Right lobe of liver (tissue), 6 donors: ENCODE data around the gene PELI2. TPM values are rescaled to one million over a fixed set of nuclear protein-coding genes. Genes with fewer than 3 reads are reported as not detected.

Source experiments
- ATAC-seq, 4 donors: fragments of 200-7000 bp; cut with Tn5 transposase; one replicate each; pipeline ENCODE4 v1.9.1; 2020; ENCODE audit warnings: mild to moderate bottlenecking in 4 of 4, moderate library complexity in 4 of 4
- DNase-seq, 3 donors: peaks; one replicate each; pipeline ENCODE4 v3.0.0-alpha.2; 2020
- H3K27ac ChIP-seq, 3 donors: fragments of 200-600 bp; one replicate each; pipeline ENCODE4 v1.8.0; 2022
- H3K27me3 ChIP-seq, 2 donors: fragments of 200-600 bp; one replicate each; pipeline ENCODE4 v1.8.0; 2022
- H3K36me3 ChIP-seq, 4 donors: fragments of 200-600 bp; sonication (generic) in 1 of 4; one replicate each; pipeline versions ENCODE4 v1.5.1 to v1.8.0; 2017 to 2022; ENCODE audit warnings: control low read depth in 1 of 4
- H3K4me1 ChIP-seq, 4 donors: fragments of 200-600 bp; sonication (generic) in 1 of 4; one replicate each; pipeline versions ENCODE4 v1.5.1 to v1.8.0; 2017 to 2022; ENCODE audit warnings: control low read depth in 1 of 4
- H3K4me3 ChIP-seq, 3 donors: fragments of 200-600 bp; one replicate each; pipeline ENCODE4 v1.8.0; 2022
- H3K9me3 ChIP-seq, 4 donors: fragments of 200-600 bp; sonication (generic) in 1 of 4; one replicate each; pipeline versions ENCODE4 v1.5.1 to v1.8.0; 2017 to 2022; ENCODE audit warnings: control low read depth in 1 of 4
- POLR2A ChIP-seq: fragments of 450-650 bp; IDR thresholded peaks from one replicate; pipeline ENCODE4 v1.6.1; 2017; ENCODE audit warnings: antibody characterized with exemption, mild to moderate bottlenecking
- WGBS: methylation state at CpG from one replicate; pipeline ENCODE4 v1.1.6; 2018; ENCODE audit warnings: low coverage, low lambda C conversion rate; ENCODE audit not compliant: insufficient coverage; ENCODE audit errors: missing lambda C conversion rate; 5-methylcytosine and 5-hydroxymethylcytosine counted together
- intact Hi-C, 2 donors: fragments of 100-400 bp; cut with DNase I; formaldehyde crosslinking; loops; one replicate each; pipeline versions ENCODE4 v1.11.2 to v1.14.1; 2022
- total RNA-seq, 6 experiments: library from RNA; depleted of rRNA in 2 of 6; stranded (reverse); fragments of >200 nt in 2 of 6; fragmentation: NEBNext Ultra II Directional in 3 of 6; extraction: Animal tissue kit (Norgen Biotek cat#: 25700) in 3 of 6; gene quantifications; one replicate each; pipeline versions ENCODE4 v1.1.0 to v1.2.4, GENCODE V29; 2016 to 2023
- TF ChIP-seq, protein P1 (sequence below), 4 donors: fragments of 200-600 bp in 3 of 4; fragments of 450-650 bp in 1 of 4; IDR thresholded peaks; one replicate each; pipeline versions ENCODE4 v1.5.1 to v1.8.0; 2016 to 2022; ENCODE audit warnings: antibody characterized with exemption in 4 of 4, mild to moderate bottlenecking in 2 of 4
- donor health status: DM: no; HTN: yes; CAD: no.
- donor health status: DM: no; HTN: no; CAD: no.
- donor health status: DM: no; HTN: no; CAD: no.
- donor health status: DM: no; HTN: yes; CAD: no.
- donor health status: DM: no; HTN: yes; CAD: no.

The PELI2 gene
- total RNA-seq, 6 experiments from 2014 or later: 1.1 to 3.2 (median 1.9) TPM

- no peak for DNase-seq
- intact Hi-C loops: no loop called here
Observed at GRCh38 chr14:56278383-56278782, 160.2 kb downstream of the PELI2 start.

GRCh38 chr14:56280843-56281242, 162.6 kb downstream of the PELI2 start:
- WGBS: 86% methylated on average over 2 of the region's 2 CpGs
- no peak overlapping the region for H3K4me3 ChIP-seq
- intact Hi-C loops: no loop called here
- TF ChIP-seq, protein P1, sequence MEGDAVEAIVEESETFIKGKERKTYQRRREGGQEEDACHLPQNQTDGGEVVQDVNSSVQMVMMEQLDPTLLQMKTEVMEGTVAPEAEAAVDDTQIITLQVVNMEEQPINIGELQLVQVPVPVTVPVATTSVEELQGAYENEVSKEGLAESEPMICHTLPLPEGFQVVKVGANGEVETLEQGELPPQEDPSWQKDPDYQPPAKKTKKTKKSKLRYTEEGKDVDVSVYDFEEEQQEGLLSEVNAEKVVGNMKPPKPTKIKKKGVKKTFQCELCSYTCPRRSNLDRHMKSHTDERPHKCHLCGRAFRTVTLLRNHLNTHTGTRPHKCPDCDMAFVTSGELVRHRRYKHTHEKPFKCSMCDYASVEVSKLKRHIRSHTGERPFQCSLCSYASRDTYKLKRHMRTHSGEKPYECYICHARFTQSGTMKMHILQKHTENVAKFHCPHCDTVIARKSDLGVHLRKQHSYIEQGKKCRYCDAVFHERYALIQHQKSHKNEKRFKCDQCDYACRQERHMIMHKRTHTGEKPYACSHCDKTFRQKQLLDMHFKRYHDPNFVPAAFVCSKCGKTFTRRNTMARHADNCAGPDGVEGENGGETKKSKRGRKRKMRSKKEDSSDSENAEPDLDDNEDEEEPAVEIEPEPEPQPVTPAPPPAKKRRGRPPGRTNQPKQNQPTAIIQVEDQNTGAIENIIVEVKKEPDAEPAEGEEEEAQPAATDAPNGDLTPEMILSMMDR (IDR thresholded peaks at IDR 0.05): no peak
- TF ChIP-seq POLR2A: no peak
- H3K4me1 ChIP-seq: no peaks in the 10 kb centered on the region
- no peaks in the 10 kb centered on the region for H3K9me3 ChIP-seq
- no peaks in the 10 kb centered on the region for H3K36me3 ChIP-seq
- no peaks in the 10 kb centered on the region for H3K27me3 ChIP-seq
- DNase-seq: no peak
- H3K27ac ChIP-seq: no peak overlapping the region
- ATAC-seq: no peak

More at GRCh38 chr14:56278383-56278782, 160.2 kb downstream of the PELI2 start:
- Histone ChIP-seq H3K9me3 (no peaks in the 10 kb centered on the region), H3K27ac (no peak overlapping the region), H3K36me3 (no peaks in the 10 kb centered on the region), H3K4me1 (no peaks in the 10 kb centered on the region), H3K27me3 (no peaks in the 10 kb centered on the region), H3K4me3 (no peak overlapping the region)
- no peak for ATAC-seq
- 79% methylated on average over 1 of the region's 1 CpG for WGBS
- TF ChIP-seq, protein P1 (IDR thresholded peaks at IDR 0.05): no peak
- TF ChIP-seq POLR2A: no peak

DNA sequence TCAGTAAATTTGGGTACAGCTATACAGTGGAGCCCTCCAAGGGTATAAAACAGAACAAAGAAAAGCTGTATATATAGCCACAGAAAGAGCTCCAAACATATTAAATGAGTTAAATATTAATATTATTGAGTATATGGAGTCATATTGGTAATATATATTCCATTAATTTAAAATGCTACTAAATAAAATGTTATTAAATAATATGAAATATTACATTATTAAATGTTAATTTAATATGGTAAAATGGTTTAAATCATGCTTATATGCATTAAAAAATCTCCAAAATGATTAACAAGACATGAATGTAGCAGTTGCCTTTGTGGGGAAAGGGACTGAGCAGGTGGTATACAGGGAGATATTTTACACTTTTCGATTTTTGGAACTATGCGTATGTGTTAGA, 164.0 kb downstream of the PELI2 start:
- 84% methylated on average over 2 of the region's 2 CpGs for WGBS
- ATAC-seq (no peak), DNase-seq (no peak)
- intact Hi-C loops: no loop called here
- Histone ChIP-seq H3K4me1 (no peaks in the 10 kb centered on the region), H3K36me3 (no peaks in the 10 kb centered on the region), H3K9me3 (no peaks in the 10 kb centered on the region), H3K27ac (no peak overlapping the region), H3K27me3 (no peaks in the 10 kb centered on the region), H3K4me3 (no peak overlapping the region)
- no peak for TF ChIP-seq POLR2A
- TF ChIP-seq, protein P1 (IDR thresholded peaks at IDR 0.05): no peak

- no peaks in the 10 kb centered on the region for H3K27me3 ChIP-seq
- no peaks in the 10 kb centered on the region for H3K36me3 ChIP-seq
- intact Hi-C loops: no loop called here
- WGBS: 88% methylated on average over 1 of the region's 1 CpG
- H3K9me3 ChIP-seq: no peaks in the 10 kb centered on the region
- no peak overlapping the region for H3K27ac ChIP-seq
- TF ChIP-seq, protein P1 (IDR thresholded peaks at IDR 0.05): no peak
- ATAC-seq (no peak), DNase-seq (no peak)
- no peak overlapping the region for H3K4me3 ChIP-seq
- H3K4me1 ChIP-seq: no peaks in the 10 kb centered on the region
Observed at GRCh38 chr14:56284641-56285040, 166.4 kb downstream of the PELI2 start.

DNA sequence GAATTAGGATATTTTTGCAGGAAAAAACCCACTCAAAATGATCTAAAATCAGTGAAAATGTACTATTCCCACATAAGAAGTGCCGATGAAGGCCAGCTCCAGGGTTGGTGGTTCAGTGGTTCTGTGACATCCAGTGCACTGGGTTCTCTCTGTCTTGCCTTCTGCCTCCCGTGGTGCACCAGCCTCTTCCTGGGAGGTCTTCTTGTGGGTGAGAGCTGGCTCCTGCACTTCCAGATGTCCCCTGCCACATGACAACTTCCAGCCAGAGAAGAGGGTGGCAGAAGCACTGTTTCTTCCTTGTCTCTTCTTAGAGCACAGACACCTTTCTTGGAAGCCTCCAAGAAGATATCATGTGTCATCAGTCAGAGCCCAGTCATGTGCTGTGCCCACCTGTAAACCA, 170.9 kb downstream of the PELI2 start:
- Histone ChIP-seq H3K4me1 (no peaks in the 10 kb centered on the region), H3K4me3 (no peak overlapping the region), H3K27ac (no peak overlapping the region), H3K9me3 (no peaks in the 10 kb centered on the region), H3K27me3 (no peaks in the 10 kb centered on the region), H3K36me3 (no peaks in the 10 kb centered on the region)
- intact Hi-C loops: no loop called here
- no peak for DNase-seq
- TF ChIP-seq, protein P1 (IDR thresholded peaks at IDR 0.05): no peak
- no peak for TF ChIP-seq POLR2A
- no peak for ATAC-seq
- WGBS: 78% methylated on average over 1 of the region's 2 CpGs
